HG02970 (cell line): ENCODE results near the gene AK5.
"Not testable (repeated sequence)": the region's sequence is repeated elsewhere in the genome, so short reads cannot be mapped to it uniquely, and the experiment has no call there.

Experiments
- ATAC-seq: cut with Tn5 transposase; IDR thresholded peaks from one replicate; pipeline ENCODE4 v1.9.1; 2021; ENCODE audit warnings: mild to moderate bottlenecking, moderate library complexity, moderate number of reproducible peaks; ENCODE audit not compliant: unreplicated experiment, low FRiP score

AK5 gene

DNA sequence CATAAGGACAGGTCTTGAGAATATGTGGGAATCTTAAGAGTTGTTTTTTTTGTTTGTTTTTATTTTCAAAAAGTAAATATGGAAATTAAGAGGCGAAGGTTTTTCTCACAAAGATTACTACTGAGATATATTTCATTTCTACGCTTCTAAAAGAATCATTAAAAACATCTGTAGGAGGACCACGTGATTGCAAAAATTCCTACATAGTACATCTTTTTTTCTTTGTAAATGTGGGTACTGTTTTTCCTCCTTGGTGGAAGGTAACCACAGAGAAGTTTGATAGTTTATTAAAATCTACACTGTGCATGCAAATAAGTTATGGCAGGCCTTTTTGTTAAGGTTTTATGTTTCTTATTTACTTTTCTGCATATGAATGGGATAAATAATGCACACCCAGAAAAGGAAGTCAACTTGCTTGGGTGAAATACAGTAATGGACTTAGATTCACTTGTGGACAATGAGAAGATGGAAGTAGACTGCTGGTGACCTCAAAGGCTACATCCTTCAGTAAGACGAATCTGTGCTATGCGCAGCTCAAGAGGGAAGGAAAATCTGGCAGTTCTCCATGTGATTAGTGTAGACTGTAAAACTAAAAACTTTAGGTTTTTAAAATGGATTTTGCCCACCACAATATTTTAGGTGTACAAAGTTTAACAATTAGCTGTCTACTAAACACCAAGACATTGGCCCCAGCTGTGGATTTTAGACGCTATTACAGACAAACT lies 2.0 kb downstream of the AK5 start:
- no peak for ATAC-seq

DNA sequence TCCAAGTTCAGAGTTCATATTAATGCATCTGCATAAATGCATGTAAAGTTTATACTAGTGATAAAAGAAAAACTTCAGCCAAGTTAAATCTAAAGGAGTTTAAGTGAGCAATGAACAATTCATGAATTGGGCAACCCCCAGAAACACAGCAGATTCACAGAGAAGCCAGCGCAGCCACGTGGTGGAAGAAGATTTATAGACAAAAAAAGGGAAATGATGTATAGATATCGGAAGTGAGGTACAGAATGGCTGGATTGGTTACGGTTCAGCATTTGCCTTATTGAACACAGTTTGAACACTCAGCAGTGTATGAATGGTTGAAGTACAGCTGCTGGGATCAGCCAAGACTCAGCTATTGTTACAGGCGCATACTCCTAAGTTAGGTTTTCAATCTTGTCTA lies 5.7 kb downstream of the AK5 start:
- ATAC-seq: no peak

DNA sequence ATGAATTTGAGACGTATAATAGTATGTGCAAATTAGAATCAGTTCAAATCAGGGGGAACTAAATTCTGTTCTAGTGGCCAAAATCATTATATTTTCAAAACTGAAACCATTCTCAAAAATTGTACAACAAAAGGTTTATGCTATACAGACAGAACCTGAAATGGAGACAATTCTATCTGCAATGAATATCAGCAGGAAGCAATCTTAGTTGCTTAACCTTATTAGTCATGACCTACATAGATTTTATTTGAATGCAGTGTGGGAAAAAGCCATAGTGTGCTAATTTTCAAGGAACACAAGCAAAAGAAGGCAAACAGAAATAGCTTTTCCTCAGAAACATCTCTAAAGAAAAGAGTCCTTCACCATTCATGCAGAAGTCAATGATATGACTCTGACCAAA lies 6.5 kb downstream of the AK5 start:
- ATAC-seq: no peak

DNA sequence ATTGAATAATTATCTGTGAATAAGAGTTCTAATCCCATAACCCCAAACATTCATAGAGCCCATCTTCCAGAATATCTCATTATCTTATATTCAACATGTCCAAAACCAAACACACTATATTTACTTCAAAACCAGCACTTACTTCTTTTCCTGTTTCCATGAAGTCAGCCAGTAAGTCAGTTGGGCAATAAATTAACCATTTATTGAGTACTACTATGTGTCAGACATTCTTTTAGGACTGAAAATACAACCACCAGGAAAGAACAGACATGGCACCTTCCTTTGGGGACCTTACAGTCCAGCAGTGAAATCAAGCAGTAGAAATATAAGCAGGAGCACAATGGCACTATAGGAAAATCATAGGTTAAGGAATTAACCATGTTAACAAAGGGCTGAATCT lies 8.8 kb downstream of the AK5 start:
- no peak for ATAC-seq

DNA sequence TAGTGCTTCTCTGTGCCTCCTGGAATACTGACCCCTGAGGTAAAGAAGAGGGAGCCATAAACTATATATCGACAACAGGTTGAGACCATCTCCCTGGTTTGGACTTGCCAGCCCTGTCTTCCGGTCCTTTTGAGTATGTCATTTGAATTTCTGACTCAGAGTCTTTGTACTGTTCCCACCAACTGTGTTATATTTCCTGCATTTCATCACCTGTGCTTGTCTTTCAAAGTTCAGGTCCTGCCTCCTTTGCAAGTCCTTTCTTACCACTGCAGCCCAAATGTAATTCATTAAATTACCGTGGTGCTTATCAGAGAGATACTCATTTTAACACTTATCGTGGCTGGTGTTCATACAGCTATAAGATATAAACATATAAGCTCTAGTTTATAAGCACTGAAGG lies 10.7 kb downstream of the AK5 start:
- no peak for ATAC-seq

DNA sequence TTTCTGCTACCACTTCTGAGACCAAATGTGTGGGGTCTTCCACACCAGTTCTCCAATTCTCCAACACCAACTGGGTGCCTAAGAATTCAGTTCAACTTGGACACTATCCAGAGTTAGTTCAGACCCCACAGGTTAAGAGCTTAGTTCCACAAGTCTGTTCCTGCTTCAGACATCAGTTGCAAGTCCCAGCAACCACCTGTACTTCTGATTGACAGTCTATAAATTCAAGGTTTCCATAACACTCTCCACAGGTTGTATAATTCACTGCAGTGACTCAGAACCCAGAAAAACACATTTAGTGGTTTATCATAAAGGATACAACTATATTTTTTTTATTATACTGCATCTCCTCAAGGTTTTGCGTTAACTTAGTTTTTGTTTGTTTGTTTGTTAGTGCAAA lies 18.7 kb downstream of the AK5 start:
- no peak for ATAC-seq

DNA sequence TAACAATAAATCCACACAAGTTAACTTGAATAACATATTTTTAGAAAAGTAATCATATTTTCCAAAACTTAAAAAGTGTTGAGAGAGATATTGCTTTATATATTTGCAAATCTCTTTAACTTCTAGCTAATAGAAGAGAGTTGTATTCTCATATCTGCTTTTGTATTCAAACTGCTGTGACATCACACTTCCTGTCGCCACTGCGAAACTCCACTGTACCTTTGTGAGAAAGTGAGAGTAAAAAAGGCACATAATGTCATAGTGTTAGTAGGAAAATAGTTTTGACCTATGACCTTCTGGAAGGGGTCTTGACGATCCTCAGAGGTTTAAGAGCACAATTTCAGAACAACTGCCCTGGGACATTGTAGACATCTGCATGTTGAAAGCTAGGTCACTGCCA lies 21.6 kb downstream of the AK5 start:
- no peak for ATAC-seq

DNA sequence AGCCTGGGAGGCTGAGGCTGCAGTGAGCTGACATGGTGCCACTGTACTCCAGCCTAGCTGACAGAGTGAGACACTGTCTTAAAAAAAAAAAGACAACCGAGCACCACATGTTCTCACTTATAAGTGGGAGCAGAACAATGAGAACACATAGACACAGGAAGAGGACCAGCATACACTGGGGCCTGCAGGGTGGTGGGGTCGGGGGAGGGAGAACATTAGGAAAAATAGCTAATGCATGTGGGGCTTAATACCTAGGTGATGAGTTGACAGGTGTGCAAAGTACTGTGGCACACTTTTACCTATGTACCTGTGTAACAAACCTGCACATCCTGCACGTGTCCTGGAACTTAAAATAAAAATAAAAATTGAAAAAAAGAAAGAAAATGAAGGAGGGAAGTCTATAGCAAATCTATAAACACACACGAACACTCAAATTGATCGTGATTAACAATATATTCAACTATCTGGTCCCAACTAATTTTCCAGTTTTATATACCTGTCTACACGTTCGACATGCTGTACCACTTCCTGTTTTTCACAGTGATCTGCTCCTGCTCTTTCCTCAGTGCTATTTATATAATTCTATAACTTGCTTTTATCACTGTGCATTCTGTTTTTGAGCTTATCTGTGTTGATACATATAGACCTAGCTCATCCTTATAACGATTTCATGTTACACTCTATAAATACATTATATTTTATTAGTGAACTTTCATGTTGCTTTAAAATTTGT lies 27.2 kb downstream of the AK5 start:
- no peak for ATAC-seq

DNA sequence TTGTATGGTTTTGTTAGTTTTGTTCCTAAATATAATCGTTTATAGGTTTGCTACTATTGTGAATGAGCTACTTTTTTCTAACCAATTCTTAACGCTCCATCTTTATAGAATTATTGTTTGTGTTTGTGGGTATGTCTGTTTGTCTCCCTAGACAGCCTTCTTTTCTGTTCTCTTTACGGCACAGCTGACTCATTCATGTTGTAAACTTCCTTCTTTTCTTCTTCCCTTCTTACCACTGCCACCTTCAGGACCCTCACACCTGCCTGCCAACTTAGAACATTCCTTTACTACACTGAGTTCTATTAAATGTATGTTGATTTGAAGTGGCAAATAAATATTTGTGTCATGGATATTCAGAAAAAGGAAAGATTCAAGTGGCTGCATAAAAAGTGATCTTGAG lies 29.1 kb downstream of the AK5 start:
- no peak for ATAC-seq

DNA sequence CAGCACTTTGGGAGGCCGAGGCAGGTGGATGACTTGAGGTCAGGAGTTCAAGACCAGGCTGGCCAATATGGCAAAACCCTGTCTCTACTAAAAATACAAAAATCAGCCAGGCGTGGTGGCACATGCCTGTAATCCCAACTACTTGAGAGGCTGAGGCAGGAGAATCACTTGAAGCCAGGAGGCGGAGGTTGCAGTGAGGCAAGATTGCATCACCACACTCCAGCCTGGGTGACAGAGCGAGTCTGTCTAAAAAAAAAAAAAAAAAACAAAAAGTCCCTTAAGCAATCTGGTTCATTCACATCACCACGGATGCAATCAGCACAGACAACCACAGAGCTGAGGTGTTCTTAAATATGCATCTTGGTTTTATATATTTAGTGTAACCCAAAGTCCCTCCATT lies 30.5 kb downstream of the AK5 start:
- ATAC-seq: not testable (repeated sequence)

DNA sequence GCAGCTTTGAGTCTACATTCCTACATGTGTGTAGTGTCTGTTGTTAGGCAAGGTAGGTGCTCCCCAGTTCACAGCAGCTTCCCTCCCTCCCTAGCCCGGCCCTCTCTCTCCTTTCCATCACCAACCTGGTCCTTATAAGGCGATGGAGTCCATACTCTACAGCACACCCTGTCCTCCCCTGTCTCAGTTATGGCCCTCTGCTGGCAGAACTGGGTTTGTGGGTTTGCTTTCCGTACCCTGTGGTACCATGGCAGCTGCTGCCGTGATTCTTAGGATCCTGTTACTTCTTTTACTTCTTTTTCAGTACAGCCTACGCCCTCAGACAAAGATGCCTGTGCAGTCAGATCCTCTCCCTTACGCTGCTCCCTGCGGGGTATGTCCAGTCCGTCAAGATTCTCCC lies 31.7 kb downstream of the AK5 start:
- ATAC-seq: no peak

DNA sequence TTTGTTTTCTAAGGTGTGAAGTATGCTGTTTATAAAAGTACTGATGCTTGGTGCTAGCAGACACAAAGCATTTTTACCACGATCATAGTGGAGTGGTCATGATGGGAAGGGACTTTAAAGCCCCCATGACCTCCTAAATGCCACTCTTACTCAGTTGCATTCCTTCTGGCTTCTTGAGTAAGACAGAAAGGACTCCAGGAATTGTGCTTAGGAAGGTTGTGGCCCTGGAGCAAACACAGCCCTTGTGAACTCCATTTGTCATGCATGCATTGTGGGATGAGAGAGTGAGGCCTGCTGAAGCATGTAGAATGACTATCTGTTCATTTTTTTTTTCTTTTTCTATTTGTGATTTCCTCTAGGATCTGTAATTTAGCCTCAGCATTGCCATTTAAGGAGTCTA lies 34.2 kb downstream of the AK5 start:
- ATAC-seq: no peak

DNA sequence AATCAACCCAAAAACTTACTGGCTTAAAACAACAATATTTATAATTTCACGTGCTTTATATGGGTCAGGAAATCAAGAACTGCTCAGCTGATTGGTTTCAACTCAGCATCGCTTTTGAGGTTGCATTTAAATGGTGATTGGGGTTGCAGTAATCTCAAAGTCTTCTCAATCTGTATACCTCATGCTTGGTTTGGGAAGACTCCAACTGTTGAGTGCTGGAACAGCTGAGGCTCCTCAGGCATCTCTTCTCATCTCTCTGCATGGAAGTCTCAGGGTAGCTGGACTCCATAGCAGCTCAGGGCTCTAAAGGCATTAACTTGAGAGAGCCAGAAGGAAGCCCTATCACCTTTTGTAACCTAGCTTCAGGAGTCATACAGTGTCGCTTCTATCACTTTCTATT lies 35.1 kb downstream of the AK5 start:
- no peak for ATAC-seq

DNA sequence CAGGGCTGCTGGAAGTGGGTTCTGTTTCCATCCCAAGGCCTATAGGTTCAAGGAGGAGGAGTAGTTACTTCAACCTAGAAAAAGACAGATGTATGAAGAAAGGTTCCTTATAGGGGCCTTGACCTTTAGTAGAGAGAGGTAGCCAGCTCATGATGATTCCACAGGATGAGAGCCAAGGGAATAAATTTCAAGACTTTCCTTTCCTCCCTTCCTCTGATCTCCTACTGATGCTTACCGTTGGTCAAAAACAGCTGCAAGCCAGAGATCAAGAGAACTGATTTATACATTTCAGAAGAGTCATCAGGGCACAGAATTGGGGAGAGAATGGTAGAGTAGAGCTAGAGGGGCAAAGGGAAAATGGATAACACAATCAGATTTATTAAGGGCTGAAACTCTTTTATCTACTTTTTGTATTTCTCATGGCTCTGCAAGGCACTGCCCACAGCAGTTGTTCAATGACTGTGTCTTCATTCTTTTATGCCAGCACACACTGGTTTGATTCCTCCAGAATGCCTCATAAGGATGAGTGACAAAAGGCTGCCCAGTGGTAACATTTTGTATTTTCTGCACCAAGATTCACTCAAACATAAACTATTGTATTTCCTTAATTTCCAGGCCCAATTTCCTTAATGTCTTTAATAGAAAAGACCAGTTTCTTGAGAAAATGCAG lies 37.4 kb downstream of the AK5 start:
- no peak for ATAC-seq

DNA sequence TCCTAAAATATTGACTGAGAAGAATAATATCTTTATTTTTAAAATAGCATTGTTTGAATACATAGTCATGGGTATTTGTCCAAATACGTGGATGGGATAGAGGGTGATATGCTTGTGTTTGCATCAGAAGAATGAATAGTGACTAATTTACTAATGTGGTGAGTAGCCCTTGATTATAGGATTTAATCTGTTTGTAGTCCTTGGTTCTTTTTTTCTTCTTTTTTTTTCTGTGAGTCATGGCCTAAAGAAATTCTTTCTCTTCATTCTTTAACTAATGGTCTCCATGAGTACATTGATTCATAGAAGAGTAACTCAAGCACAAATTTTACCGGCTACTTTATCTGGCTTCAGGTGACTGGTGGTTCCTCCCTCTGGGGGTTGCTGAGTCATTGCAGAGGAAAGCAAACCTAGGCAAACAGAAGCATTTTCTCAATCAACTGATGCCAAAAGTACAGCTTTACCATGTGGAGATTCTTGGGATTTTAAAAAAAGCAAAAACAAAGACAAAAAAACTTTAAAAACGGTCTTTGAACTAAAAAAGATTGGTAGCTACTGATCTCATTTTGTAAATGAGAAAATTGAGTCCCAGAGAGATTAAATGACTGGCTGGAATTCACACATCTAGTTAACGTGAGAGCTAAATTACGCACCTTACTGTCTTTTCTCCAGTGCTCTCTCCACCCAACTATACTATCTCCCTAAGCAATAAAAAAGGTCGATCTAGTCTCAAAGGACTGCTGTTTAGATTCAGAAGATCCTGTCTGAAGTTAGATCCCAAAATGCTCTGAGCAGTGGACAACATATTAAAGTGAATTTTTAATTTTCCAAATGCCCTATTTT lies 40.5 kb downstream of the AK5 start:
- ATAC-seq: no peak

DNA sequence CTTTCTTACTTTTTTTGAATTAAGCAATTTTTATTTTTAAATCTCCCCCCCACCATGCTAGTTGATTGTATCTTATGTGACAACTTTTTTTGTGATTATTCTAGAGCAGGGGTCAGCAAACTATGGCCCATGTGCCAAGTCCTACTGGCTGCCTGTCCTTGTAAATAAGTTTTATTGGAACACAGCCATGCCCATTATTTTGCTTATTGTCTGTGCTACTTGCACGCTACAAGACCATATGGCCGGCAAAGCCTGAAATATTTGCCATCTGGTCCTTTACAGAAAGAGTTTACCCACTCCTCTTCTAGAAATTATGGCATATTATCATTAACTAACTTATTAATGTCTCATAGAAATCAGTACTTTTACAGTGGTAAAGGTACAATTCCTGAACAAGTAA lies 51.7 kb downstream of the AK5 start:
- no peak for ATAC-seq

DNA sequence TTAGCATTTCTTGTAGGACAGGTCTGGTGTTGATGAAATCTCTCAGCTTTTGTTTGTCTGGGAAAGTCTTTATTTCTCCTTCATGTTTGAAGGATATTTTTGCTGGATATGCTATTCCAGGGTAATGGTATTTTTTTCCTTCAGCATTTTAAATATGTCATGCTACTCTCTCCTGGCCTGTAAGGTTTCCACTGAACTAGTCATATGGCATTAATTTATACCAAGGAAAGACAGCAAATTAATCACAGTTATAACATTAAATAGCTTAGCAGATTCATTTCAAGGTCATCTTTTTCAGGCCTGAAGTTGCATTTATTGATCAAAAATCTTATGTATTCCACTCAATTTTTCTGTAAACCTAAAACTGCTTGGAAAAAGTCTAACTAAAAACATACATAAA lies 54.9 kb downstream of the AK5 start:
- no peak for ATAC-seq

DNA sequence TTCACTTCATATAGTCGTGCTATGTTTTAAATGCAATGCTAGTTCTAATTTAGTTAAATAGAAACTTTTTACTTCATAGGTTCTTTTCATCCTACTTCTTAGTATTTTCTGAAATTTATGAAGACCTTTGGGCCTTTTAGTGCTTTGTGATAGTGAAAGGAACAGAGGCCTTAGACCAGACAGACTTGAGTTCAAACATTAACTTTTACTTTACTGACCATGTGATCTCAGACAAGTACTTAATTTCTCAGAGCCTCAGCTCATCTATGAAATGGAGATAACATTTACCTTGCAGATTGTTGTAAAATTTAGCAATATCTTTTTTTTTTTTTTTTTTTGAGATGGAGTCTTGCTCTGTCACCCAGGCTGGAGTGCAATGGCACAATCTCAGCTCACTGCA lies 57.5 kb downstream of the AK5 start:
- no peak for ATAC-seq

DNA sequence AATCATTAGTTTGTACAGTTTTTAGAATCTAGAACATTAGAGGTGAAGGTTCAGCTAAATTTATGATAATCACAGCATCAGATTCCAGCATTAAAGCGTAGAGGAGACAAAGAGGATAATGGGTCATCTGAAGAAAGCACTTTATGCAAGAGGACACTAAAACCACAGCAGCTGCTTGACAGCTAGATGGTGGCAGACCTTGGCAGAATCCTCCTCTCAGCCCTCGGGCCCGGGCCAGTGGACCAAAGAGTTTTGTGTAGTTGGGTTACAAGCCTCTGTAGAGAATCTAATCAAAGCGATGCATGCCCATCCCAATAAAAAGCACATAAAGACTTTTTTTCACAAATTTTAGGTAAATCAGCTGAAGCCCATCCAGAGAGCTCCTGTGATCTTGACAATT lies 59.4 kb downstream of the AK5 start:
- no peak for ATAC-seq

DNA sequence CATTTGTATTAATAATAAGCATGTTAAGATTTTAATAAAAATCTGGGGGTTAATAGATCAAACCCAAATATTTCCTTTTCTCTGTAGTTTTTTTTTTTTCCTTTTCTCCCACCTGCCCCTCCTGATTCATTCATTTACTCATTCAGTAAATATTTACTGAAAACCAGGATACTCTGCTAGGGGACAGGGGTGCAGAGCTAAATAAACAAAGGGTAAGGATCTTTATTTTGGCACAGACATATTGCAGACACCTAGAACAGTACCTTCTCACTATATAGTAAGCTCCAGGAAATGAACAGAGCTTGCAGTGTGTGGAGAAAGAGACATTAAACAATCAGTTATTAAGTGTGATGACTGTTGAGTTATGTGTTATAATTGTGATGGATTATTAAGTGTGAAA lies 60.9 kb downstream of the AK5 start:
- ATAC-seq: no peak

DNA sequence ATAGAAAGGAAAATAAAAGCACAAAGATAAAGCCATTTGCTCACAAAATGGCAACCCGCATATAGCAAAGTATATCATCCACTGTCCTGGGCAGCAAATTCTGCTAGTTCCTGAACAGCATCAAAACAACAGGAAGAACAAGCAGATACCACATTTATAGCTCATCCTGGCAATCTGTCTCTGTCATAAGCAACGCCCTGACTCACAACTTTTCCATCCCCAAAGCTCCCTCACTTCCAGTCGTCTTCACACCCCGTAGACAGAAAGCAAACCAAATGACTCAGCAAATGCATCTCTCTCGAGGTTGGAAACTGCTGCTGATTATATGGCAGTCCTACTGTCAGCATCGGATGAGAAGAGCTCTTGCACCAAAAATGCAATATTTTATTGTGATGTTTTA lies 65.8 kb downstream of the AK5 start:
- ATAC-seq: no peak
